GM12872 (cell line): ENCODE results near the gene PPP1R13B.

Experiments
- TF ChIP-seq, protein P1 (sequence below): IDR thresholded peaks from 3 replicates; pipeline ENCODE4 v1.5.1; 2011; ENCODE audit warnings: low read depth, mild to moderate bottlenecking, low read length, moderate library complexity; ENCODE audit not compliant: insufficient read depth

Gene PPP1R13B

DNA sequence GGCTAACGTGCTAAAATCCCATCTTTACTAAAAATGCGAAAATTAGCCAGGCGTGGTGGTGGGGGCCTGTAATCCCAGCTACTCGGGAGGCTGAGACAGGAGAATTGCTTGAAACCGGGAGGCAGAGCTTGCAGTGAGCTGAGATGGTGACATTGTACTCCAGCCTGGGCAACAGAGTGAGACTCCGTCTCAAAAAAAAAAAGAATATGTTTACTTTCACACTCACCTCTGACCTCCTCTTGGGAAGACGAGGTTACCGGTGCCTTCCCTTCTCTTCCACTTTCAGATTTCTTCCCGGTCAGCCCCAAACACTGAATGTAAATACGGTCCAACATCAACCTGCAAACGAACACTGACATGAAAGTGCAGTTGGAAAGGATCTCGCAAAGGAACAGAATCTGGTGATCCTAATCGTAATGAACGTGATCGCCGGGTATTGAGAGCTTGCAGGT is 31.8 kb upstream of the PPP1R13B start:
- TF ChIP-seq, protein P1, sequence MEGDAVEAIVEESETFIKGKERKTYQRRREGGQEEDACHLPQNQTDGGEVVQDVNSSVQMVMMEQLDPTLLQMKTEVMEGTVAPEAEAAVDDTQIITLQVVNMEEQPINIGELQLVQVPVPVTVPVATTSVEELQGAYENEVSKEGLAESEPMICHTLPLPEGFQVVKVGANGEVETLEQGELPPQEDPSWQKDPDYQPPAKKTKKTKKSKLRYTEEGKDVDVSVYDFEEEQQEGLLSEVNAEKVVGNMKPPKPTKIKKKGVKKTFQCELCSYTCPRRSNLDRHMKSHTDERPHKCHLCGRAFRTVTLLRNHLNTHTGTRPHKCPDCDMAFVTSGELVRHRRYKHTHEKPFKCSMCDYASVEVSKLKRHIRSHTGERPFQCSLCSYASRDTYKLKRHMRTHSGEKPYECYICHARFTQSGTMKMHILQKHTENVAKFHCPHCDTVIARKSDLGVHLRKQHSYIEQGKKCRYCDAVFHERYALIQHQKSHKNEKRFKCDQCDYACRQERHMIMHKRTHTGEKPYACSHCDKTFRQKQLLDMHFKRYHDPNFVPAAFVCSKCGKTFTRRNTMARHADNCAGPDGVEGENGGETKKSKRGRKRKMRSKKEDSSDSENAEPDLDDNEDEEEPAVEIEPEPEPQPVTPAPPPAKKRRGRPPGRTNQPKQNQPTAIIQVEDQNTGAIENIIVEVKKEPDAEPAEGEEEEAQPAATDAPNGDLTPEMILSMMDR, result no peak

- TF ChIP-seq, protein P1, result no peak
Measured at GRCh38 chr14:103878180-103878579, 30.8 kb upstream of the PPP1R13B start.

DNA sequence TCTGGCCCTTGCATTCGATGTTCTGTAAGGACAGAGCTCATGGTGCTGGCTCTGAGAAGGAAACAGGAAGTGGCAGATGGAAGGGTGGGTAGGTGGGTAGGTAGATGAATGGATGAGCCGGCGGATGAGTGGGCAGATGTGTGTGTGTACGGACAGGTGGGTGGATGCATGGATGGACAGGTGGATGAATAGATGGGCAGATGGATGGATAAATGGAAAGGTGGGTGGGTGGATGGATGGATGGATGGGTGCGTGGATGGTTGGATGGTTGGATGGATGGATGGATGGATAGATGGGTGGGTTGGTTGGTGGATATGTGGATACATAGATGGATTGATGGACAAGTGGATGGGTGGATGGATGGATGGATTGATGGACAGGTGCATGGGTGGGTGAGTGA is 27.6 kb upstream of the PPP1R13B start:
- TF ChIP-seq, protein P1, result no peak

- TF ChIP-seq, protein P1, result no peak
Measured at GRCh38 chr14:103872481-103873113, 25.2 kb upstream of the PPP1R13B start.

- TF ChIP-seq, protein P1, result no peak
Measured at GRCh38 chr14:103871596-103872480, 24.5 kb upstream of the PPP1R13B start.

- TF ChIP-seq, protein P1, result no peak
Measured at GRCh38 chr14:103870891-103871595, 23.7 kb upstream of the PPP1R13B start.
